LHCN-M2 (cell line): ENCODE data around the gene MUC20. TPM values are rescaled to one million over a fixed set of nuclear protein-coding genes. Genes with fewer than 3 reads are reported as not detected.
"Not testable (repeated sequence)": the region's sequence is repeated elsewhere in the genome, so short reads cannot be mapped to it uniquely, and the experiment has no call there.

Source experiments
- DNase-seq: peaks from one replicate; pipeline ENCODE4 v3.0.0-alpha.2; 2012; ENCODE audit warnings: low read depth
- total RNA-seq: library from RNA; depleted of rRNA; stranded (reverse); fragments of >200 nt; gene quantifications from 2 replicates; pipeline ENCODE4 v1.2.3, GENCODE V29; 2014; rRNA removed

The MUC20 gene
- total RNA-seq, 1 experiment from 2014 or later, result not detected

DNA sequence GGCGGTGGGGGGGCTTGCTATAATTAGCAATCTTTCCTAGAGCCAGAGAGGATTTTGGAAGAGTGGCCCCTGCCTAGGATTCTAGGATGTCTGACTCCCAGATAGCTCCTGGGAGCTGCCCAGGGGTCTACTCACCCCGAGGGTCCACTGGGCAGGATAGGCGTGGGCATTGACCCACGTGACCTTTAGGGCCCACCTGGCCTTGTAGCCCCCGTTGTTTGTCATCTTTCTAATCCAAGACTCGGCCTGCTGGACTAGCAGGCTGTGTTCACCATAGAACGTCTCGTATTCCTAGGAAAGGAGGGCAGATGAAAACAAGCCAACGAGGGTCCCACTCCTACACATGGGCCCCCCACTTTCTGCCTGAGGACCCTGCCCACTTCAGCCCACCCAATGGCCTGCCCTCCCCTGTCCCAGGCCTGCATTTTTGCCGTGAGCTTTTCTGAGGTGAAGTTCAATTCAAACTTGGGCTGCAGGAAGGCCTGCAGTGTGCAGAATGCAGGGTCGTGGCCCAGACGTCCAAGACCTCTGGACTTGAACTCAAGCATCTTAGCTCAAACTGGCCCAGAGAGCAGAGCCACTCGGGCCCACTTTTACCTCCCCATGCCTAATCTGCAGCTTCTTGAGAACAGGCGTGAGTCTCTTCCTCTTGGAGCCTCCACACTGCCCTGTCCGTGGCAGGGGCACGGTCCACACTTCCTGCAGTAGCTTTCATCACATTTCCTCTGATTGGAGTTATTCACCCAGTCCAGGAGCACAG lies 49.5 kb downstream of the MUC20 start:
- DNase-seq, result no peak

DNA sequence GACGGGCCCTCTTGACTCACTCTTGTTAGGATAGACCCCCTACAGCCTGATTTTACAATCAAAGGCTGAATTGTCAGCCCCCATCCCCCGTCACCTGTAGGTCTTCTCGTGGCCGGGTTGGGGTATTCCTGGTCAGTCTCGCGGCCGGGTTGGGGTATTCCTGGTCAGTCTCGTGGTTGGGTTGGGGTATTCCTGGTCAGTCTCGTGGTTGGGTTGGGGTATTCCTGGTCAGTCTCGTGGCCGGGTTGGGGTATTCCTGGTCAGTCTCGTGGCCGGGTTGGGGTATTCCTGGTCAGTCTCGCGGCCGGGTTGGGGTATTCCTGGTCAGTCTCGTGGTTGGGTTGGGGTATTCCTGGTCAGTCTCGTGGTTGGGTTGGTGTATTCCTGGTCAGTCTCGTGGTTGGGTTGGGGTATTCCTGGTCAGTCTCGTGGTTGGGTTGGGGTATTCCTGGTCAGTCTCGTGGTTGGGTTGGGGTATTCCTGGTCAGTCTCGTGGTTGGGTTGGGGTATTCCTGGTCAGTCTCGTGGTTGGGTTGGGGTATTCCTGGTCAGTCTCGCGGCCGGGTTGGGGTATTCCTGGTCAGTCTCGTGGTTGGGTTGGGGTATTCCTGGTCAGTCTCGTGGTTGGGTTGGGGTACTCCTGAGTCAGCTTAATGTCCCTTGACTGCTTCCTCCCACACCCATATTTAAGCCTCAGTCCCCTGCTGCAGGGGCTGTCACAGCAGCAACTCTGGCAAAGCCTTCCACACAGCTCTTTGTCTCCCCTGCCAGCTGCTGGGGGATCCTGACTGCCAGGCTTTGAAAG lies 50.3 kb downstream of the MUC20 start:
- not testable (repeated sequence) for DNase-seq

DNA sequence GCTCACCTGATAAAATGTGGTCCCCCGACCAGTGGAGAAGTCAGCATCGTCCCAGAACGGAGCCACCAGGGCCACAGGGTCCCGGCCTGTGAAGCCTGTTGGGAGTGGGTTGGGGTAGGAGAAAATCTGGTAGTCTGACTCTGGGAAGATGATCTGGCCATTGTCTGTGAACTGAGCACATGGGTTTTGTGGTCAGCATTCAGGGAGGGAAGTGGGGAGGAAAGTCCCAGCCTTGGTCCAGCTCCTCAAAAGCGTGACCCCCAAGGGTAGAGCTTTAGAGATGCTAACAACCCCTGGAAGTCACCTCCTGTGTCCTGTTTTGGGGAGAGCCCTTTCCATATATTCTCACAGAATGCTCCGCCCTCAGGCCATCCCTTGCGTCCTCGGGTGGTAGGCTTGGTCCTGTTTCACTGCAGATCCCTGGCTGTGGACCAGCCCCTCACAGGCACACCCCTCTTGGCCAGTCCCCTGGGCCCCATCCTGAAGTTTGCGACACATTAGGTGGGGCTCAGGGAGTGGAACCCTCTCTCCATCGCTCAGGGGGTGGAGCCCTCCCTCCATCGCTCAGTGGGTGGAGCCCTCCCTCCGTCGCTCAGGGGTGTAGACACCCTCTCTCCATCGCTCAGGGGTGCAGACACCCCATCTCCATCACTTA lies 51.0 kb downstream of the MUC20 start:
- DNase-seq, result no peak

DNA sequence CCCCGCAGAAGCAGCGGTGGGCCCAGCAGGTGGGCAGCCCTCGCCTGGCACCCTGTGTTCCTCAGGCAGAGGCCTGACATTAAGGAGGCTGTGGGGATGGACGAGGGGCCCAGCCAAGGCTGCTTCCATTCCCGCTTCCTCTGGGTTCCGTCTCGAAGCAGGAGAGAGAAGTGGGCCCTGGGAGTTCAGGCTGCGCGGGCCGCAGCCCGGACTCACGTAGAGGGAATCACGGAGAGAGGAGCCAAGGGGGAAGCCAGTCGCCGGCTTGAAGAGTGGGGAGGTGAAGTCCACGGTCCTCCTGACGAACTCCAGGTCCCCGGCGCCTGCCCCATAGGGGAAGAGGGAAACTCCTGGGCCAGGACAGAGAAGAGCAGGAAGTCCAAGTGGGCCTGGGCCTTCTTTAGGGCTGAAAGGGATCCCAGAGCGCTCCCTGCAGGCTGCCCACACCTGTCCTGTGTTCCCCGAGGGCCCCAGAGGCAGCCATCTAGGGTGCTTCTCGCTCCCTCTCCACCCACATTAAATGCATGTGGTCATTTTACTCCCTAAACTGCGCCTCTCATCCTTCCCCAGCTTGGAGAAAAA lies 53.3 kb downstream of the MUC20 start:
- no peak for DNase-seq

DNA sequence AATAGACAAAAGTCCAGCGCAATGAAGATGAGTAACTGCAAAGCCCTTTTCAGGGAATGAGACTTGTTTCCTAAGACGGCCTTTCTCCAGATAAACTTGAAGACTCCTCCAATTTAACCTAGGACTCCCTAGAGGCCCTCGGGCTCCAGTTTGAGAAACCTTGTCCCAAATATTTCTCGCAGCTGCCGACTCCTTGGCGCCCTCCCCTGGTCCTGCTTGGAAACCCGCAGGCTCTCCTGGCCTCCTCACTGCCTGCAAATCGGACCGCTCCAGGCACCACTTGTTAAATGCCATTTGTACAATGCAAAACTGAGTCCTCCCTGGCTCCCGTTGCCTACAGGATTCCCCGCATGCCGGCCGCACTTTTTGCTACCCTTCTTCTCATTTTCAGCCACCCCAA lies 54.1 kb downstream of the MUC20 start:
- DNase-seq, result peak; percentile 24

DNA sequence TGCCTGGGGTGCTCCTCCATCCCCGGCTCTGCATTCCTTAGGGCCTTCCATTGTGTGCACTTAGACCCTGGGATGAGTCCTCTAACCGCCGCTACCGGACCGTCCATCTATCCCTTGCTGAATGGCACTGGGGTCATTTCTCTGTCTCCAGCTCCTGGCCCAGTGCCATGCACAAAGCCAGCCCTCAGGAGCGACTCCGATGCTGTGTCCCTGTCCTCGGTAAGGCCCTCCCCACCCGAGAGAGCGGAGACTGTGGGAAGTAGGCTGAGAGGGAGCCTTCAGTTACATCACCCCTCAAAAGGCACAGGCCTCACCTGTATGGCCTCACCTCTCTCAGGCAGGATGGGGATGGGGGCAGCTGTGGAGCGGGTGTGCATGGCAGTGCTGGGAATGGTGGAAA lies 57.2 kb downstream of the MUC20 start:
- no peak for DNase-seq

DNA sequence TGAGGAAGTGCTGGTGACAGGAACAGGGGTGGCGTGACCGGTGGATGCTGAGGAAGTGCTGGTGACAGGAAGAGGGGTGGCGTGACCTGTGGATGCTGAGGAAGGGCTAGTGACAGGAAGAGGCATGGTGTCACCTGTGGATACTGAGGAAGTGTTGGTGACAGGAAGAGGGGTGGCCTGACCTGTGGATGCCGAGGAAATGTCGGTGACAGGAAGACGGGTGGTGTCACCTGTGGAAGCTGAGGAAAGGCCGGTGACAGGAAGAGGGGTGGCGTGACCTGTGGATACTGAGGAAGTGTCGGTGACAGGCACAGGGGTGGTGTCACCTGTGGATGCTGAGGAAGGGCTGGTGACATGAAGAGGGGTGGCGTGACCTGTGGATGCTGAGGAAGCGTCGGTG lies 60.5 kb downstream of the MUC20 start:
- DNase-seq, result not testable (repeated sequence)

Other genes with a start within 250 kb of the MUC20 start
- 27.7 and 30.8 TPM in 2 replicates for gene PPP1R2, start 177.7 kb upstream of the MUC20 start, total RNA-seq
- gene APOD, start 137.0 kb upstream of the MUC20 start, total RNA-seq, result 2.8 and 3.8 TPM in 2 replicates
- gene MUC4, start 91.0 kb downstream of the MUC20 start, total RNA-seq, result not detected in 2 replicates
- gene TNK2, start 187.6 kb downstream of the MUC20 start, total RNA-seq, result 8.6 and 10.7 TPM in 2 replicates